SK-N-MC (cell line): ENCODE data around the gene GPRC5A.

ENCODE experiments used
- DNase-seq: peaks from one replicate; pipeline ENCODE4 v3.0.0-alpha.2; 2011; ENCODE audit warnings: low read depth, low spot score
- H3K27ac ChIP-seq: fragments of 200-600 bp; sonication (generic); 2 replicates; pipeline ENCODE4 v1.5.1; 2016; ENCODE audit warnings: mixed run types
- H3K36me3 ChIP-seq: fragments of 200-600 bp; sonication (generic); 2 replicates; pipeline ENCODE4 v1.6.1; 2017; ENCODE audit warnings: antibody characterized with exemption, low read length, mixed read lengths; ENCODE audit not compliant: insufficient read depth
- H3K4me3 ChIP-seq: fragments of 200-600 bp; sonication (generic); 2 replicates; pipeline ENCODE4 v1.5.1; 2016
- H3K9ac ChIP-seq: fragments of 200-600 bp; sonication (generic); 2 replicates; pipeline ENCODE4 v1.8.0; 2017; ENCODE audit warnings: mixed run types, mixed read lengths; ENCODE audit not compliant: insufficient read length
- H3K9me3 ChIP-seq: fragments of 200-600 bp; sonication (generic); 2 replicates; pipeline ENCODE4 v1.6.1; 2017; ENCODE audit warnings: low read depth, mild to moderate bottlenecking, antibody characterized with exemption, low read length, moderate library complexity, mixed read lengths
- EZH2 ChIP-seq: fragments of 200-600 bp; sonication (generic); IDR thresholded peaks from one replicate; pipeline ENCODE4 v1.6.1; 2017; ENCODE audit warnings: antibody characterized with exemption
- FOXP2 ChIP-seq: optimal IDR thresholded peaks from 2 replicates; pipeline ENCODE3; 2011; ENCODE audit warnings: mild to moderate bottlenecking, moderate library complexity; ENCODE audit not compliant: insufficient read depth; ENCODE audit errors: extremely low read length, control extremely low read depth
- POLR2AphosphoS5 ChIP-seq: IDR thresholded peaks from 2 replicates; pipeline ENCODE4 v1.6.1; 2012; ENCODE audit warnings: mild to moderate bottlenecking, low read depth, low read length, borderline replicate concordance

GPRC5A gene

DNA sequence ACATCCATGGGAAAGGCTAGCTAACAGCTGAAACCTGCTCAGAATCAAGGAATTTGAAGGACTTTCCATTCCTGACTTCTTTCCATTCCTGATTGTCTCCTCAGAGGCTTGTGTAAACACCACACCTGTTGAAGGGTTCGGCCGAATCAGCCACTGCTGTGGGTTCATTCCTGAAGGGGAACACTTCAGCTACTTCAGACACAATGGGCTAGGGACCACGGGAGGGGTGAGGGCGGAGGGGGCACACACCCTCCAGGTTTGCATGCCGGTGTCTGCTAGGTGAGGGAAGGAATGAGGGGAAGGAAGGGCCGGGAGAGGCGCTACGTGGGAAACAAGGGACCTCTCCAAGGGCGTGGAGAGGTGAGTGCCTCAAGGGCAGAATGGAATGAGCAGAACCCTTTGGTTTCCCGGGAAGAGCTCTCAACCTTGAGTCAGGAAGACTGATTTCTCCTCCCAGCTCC lies 1.3 kb downstream of the GPRC5A start:
- Histone ChIP-seq H3K4me3 (no peak overlapping the region), H3K9ac (no peak overlapping the region), H3K9me3 (no peaks in the 10 kb centered on the region), H3K36me3 (no peaks in the 10 kb centered on the region), H3K27ac (no peak overlapping the region)
- DNase-seq: no peak
- no peak for TF ChIP-seq EZH2
- no peak for TF ChIP-seq FOXP2

DNA sequence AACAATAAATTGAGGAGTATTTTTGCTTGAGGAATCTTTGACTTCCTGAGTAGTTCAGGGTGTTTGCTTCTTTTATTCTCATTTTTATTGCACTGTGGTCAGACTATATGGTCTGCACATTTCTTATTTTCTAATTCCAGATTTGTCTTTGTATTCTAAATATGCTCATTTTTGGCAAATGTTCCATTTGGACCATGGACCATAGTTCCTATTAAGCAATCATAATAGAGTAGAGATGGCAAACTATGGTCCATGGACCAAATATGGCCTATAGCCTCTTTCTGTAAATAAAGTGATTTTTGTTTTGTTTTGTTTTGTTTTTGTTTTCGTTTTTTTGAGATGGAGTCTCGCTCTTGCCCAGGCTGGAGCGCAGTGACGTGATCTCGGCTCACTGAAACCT lies 2.1 kb downstream of the GPRC5A start:
- Histone ChIP-seq H3K27ac (no peak overlapping the region), H3K9me3 (no peaks in the 10 kb centered on the region), H3K36me3 (no peaks in the 10 kb centered on the region), H3K4me3 (no peak overlapping the region), H3K9ac (no peak overlapping the region)
- no peak for TF ChIP-seq EZH2
- no peak for DNase-seq

DNA sequence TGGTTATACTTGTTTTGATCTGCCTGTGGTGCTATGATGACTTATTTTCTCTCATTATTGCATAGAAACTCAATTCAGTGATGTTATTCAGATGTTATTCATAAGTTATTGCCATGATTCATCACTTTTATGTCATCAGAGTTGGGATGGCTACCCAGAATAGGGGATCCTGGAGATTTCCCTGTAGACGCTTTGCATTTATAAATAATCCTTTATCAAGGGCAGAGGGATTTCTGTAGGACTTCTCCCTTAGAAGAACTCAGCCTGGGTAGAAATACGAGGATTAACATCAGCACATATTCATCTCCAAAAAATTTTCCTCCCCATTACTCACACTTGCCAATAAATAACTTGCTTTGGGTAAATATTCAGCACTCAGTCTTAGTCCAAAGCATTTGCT lies 4.9 kb downstream of the GPRC5A start:
- no peak overlapping the region for H3K27ac ChIP-seq

DNA sequence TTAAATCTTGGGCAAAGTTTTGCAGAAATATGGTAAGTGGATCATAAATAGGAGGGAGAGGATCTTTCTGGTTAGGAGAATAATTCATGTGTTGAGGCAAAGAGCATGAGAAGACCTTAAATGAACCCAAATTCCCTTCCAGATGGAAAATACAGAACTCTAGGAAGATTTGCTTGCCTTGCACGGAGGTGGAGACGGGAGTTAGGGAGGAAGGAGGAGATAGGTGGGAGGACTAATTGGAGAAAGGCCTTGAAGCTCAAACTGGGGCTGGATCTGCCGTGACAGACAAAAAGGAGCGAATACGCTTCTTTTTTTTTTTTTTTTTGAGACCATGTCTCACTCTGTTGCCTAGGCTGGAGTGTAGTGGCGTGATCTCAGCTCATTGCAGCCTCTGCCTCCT lies 5.9 kb downstream of the GPRC5A start:
- TF ChIP-seq EZH2: no peak
- TF ChIP-seq FOXP2: no peak
- no peak for DNase-seq
- Histone ChIP-seq H3K36me3 (no peaks in the 10 kb centered on the region), H3K27ac (no peak overlapping the region), H3K9me3 (no peaks in the 10 kb centered on the region), H3K4me3 (no peak overlapping the region), H3K9ac (no peak overlapping the region)

More for the DNA sequence above, 4.9 kb downstream of the GPRC5A start:
- H3K4me3 ChIP-seq: no peak overlapping the region
- H3K9ac ChIP-seq: no peak overlapping the region
- no peak for TF ChIP-seq FOXP2
- TF ChIP-seq EZH2: no peak
- no peak for TF ChIP-seq POLR2AphosphoS5
- H3K36me3 ChIP-seq: no peaks in the 10 kb centered on the region
- no peak for DNase-seq
- no peaks in the 10 kb centered on the region for H3K9me3 ChIP-seq

DNA sequence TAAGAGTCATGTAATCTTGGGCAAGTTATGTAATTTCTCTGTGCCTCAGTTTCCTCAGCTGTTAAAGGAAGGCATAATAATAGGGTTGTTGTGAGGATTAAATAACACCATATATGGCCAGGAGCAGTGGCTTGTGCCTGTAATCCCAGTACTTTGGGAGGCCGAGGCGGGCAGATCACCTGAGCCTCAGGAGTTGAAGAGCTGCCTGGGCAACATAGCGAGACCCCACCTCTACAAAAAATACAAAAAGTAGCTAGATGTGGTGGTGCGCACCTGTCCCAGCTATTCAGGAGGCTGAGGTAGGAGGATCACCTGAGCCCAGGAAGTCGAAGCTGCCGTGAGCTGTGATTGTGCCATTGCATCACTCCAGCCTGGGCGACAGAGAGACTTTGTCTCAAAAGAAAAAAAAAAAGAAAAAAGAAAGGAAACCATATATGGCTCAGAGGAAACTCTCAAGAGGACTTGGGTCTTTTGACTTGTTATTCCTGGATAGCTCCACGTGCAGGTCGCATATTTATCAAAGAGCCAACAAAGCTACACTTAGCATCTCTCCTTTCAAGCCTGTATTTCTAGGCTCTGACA lies 6.9 kb downstream of the GPRC5A start:
- Histone ChIP-seq H3K9me3 (no peaks in the 10 kb centered on the region), H3K9ac (no peak overlapping the region), H3K4me3 (no peak overlapping the region), H3K36me3 (no peaks in the 10 kb centered on the region), H3K27ac (no peak overlapping the region)
- TF ChIP-seq POLR2AphosphoS5 (no peak), EZH2 (no peak), FOXP2 (no peak)
- DNase-seq: no peak

DNA sequence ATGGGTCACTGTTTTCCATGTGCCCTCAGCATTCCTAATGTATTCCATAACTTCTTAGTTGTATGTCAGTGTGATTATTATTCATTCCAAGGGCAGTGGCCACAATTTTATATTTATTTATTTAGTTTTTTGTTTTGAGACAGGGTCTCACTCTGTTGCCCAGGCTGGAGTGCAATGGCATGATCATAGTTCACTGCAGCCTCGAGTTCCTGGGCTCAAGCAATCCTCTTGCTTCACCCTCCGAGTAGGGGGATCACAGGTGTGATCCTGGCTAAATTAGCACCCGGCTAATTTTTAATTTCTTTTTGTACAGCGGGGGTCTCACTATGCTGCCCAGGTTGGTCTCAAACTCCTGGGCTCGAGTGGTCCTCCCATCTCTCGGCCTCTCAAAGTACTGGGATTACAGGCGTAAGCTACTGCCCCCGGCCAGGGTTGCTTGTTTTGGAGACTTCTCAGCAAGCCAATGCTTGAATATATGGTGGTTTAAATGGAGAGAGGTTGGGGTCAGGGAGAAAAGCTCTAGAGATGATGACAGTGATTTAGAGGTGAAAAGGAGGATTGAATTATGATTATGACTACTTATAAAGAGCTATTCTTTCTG lies 7.6 kb downstream of the GPRC5A start:
- Histone ChIP-seq H3K9me3 (no peaks in the 10 kb centered on the region), H3K9ac (no peak overlapping the region), H3K27ac (no peak overlapping the region), H3K4me3 (no peak overlapping the region), H3K36me3 (no peaks in the 10 kb centered on the region)
- TF ChIP-seq POLR2AphosphoS5 (no peak), EZH2 (no peak), FOXP2 (no peak)
- DNase-seq: no peak

DNA sequence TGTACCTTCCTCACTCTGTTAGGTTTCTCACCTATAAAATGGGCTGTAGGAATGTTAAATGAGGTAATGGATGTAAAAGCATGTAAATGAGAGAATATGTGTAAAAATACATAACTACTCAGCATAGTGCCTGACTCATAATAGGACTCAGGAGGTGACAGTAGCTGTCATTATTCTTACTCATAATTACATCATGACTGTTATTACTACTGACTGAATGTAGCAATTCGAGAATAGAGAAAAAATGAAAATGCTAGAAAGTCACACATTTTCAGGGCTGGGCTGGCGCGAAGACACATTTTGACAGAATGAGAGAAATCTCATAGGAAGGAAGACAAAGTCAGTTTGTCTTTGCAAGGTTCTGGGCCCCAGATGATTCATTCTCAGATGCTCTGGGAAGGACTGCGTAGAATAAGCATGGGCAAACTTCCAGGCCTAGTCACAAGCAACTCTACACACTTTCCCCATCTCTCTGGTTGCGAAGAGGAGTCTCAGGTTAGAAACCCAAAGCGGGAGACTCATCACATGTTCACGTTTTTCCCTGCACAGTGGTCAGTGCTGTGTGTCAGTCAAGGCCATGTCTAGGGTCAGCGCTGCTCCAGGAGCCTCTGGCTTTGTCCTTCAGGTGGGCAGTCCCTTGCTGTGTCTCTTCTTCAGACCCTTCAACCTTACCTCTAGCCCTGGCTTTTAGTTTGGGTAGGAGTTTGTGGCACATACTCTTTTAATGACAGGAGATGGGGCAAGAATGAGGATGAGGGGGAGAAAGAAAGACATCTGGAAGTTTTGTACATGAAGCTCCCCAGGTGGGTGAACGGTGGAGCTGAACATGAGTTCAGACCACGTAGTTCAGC lies 8.4 kb downstream of the GPRC5A start:
- Histone ChIP-seq H3K9me3 (no peaks in the 10 kb centered on the region), H3K4me3 (no peak overlapping the region), H3K36me3 (no peaks in the 10 kb centered on the region), H3K27ac (no peak overlapping the region), H3K9ac (no peak overlapping the region)
- no peak for TF ChIP-seq EZH2
- no peak for TF ChIP-seq POLR2AphosphoS5
- no peak for TF ChIP-seq FOXP2
- no peak for DNase-seq

DNA sequence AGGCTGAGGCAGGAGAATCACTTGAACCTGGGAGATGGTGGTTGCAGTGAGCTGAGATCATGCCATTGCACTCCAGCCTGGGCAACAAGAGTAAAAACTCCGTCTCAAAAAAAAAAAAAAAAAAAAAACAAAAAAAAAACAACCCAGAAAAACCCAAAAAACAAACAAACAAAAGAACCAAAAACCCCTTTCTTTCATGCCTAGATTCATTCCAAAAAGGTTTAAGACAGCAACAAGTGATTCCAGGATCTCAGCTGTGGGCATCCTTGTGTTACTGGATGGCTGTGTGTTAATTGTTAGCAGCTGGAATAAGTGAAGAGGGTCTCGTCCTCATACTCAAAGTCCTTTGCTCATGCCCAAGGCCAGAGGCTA lies 9.4 kb downstream of the GPRC5A start:
- TF ChIP-seq FOXP2 (no peak), EZH2 (no peak), POLR2AphosphoS5 (no peak)

More for the DNA sequence above, 9.4 kb downstream of the GPRC5A start:
- Histone ChIP-seq H3K36me3 (no peaks in the 10 kb centered on the region), H3K9ac (no peak overlapping the region), H3K9me3 (no peaks in the 10 kb centered on the region), H3K4me3 (no peak overlapping the region), H3K27ac (no peak overlapping the region)
- no peak for DNase-seq
